GM18517 (cell line): ENCODE measurements around the gene POLR3E.
"Not testable (repeated sequence)": the region's sequence is repeated elsewhere in the genome, so short reads cannot be mapped to it uniquely, and the experiment has no call there.

Experiments
- ATAC-seq: cut with Tn5 transposase; IDR thresholded peaks from one replicate; pipeline ENCODE4 v1.9.1; 2021; ENCODE audit warnings: mild to moderate bottlenecking, moderate library complexity; ENCODE audit not compliant: unreplicated experiment

POLR3E gene

GRCh38 chr16:22328081-22328725 is 31.0 kb downstream of the POLR3E start:
- ATAC-seq, result no peak

DNA sequence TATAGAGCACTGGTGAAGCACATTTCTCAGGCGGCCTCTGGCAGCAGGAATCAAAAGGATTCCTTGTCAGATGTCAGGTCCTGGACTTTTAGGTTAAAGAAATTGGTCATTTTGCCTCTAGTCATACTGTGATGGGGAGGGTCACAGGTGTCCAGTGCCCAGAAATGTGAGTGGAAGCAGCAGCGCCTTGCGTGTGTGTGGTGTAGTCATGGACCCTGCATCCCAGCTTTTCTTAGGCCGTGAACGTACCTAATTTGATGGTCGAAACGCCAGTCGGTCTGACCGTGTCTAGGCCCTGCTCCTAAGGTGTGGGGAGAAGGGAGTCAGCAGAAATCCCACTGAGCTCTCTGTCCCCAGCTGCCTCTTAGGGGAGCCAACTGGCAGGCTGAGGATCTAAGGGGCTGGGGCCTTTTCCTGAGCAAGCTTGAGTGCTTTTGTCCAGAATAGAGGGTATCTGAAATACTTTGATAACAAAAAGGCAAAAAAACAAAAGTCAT is 32.0 kb downstream of the POLR3E start:
- ATAC-seq, result no peak

GRCh38 chr16:22330326-22330725 is 33.1 kb downstream of the POLR3E start:
- ATAC-seq, result no peak

DNA sequence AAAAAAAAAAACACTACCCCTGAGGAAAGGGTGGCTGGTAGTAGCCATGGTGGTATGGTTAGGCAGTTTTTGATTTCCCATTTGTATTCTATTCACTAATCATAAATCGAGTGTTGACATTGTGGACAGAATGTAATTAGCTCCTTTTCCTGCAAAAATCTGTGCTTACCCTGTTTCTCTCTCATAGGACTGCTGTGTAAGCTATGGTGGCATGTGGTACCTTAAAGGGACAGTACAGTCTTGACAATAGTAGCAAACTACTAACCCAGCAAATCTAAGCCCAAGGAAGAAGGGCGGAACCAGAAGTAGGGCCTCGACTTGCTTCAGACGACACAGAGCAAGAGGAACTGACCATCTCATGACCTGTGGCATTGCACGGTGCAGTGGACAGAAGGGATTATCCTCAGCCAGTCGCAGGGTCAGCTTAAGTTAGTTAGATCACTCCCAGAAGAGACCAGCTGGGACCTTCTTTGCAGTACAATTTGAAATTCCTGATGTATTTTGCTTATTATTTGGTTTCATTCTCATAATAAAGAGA is 36.3 kb downstream of the POLR3E start:
- ATAC-seq, result no peak

GRCh38 chr16:22335668-22336246 is 38.5 kb downstream of the POLR3E start:
- no peak for ATAC-seq

DNA sequence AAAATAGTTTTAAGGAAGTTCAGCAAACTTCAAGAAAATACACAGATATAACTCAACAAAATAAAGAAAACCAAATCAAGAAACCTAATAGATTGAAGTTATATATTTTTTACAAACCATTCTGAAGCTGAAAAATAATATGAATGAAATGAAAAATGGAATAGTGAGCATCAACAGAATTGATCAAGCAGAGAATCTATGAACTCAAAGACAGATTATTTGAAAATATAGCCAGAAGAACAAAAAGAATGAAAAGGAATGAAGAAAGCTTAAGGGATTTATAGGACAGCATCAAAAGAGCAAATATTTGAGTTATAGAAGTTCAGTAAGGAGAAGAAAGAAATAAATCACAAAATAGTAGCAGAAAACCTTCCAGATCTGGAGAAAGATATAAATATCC is 39.4 kb downstream of the POLR3E start:
- no peak for ATAC-seq

GRCh38 chr16:22337045-22337444 is 39.8 kb downstream of the POLR3E start:
- ATAC-seq, result no peak

DNA sequence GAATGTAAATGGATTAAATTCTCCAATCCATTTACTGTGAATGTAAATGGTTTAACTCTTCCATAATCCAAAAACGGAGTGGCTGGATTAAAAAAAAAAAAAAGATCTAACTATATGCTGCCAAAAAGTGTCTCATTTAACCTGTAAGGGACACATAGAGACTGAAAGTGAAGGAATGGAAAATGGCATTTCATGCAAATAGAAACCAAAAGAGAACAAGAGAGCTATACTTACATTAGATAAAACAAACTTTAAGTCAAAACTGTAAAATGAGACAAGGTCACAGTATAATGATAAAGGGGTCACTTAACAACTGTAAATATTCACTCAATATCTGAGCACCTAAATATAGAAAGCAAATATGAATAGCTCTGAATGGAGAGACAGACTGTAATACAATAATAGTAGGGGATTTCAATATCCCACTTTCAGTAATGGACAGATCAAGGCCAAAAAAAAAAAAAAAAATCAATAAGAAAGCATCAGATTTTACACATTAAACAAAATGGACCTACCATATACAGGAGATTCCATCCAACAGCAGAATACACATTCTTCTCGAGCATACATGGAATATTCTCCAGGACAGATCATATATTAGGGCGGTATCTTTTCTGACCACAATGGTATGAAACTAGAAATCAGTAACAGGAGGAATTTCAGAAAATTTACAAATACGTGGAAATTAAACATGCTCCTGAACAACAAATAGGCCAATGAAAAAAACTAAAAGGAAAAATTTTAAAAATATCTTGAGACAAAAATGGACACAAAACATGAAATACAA is 40.8 kb downstream of the POLR3E start:
- ATAC-seq, result no peak

DNA sequence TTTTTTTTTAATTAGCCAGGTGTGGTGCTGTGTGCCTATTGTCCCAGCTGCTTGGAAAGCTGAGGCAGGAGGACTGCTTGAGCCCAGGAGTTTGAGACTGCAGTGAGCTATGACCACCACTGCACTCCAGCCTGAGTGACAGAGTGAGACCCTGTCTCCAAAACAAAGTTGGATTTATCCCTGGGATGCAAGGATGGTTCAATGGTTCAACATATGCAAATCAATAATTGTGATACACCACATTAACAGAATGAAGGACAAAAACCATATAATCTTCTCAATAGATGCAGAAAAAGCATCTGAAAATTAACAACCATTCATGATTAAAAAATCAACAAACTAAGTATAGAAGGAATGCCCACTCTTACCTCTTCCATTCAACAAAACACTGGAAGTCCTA is 43.7 kb downstream of the POLR3E start:
- ATAC-seq, result no peak

DNA sequence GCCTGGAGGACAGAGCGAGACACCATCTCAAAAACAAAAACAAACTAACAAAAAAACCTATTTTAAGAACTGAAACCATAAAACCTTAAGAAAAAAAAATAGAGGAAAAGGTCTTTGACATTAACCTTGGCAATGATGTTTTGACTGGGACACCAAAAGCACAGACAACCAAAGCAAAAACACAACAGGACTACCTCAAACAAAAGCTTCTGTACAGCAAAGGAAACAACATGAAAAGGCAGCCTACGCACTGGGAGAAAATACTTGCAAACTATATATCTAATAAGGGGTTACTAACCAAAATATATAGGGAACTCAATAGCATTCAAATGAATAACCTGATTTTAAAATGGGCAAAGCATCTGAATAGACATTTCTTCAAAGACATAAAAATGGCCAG is 44.9 kb downstream of the POLR3E start:
- no peak for ATAC-seq

DNA sequence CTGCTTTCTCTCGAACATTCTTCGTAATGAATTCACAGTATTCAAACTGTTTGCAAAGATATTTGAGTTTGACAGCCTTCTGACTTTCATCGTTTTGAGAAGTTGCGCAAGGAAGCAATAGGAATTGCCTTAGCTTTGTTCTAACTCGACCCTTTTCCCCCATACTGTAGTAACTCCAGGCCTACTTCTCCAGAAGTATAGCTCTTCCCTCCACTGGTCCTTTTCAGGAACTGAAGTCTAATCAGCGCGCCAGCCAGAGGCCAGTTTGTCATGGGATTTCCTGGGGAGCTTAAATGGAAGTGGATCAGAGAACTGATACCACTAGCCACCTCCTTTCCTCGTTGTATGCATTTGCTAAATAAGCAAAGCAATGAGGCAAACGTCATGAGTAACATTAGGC is 49.3 kb downstream of the POLR3E start:
- ATAC-seq, result no peak

DNA sequence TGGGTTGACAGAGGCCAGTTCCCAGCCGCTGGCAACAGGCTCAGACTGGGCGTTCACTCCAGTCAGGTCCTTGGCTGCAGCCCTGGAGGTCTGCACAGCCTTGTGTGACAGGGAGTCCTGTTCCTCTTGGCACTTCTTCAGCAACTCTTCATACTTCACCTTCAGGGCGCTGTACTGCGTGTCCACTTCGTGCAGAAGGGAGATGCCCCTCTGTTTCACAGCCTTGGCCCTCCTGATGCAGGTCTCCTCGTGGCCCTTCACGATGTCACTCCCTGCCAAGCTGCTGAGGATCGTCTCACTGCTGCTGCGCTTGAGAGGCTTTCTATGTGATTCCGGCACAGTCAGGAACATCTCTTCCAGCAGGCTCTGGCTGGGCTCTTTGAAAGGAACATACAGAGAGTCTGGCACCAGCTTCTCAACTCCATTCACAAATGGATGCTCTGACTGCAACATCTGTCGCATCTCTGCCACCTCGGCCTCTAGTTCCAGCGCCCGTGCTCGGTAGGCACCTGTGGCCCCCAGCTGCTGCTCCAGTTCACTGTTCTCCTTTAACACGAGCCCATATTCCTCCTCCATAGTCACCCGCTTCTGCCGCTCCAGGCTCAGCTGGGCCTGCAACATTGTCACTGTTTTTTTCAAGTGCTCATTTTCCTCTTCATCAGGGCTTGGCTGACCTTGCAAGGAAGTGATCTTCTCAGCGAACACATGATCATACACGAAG is 50.1 kb downstream of the POLR3E start:
- no peak for ATAC-seq

- no peak for ATAC-seq
Observed at GRCh38 chr16:22348291-22348690, 51.1 kb downstream of the POLR3E start.

GRCh38 chr16:22351017-22351416 is 53.8 kb downstream of the POLR3E start:
- not testable (repeated sequence) for ATAC-seq

DNA sequence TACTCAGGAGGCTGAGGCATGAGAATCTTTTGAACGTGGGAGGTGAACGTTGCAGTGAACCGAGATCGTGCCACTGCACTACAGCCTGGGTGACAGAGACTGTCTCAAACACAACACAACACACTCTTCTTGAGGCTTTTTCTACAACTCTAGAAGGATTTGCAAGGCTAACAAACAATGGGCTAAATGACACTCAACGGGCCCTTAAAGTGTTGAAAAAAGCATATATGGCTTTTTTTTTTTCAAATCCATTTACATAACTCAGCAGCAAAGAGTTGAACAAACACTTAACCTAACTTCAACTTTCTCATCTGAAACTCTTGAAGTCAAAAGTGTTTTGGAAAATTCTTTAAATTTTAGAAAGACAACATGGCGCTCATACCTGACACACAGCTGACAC is 54.9 kb downstream of the POLR3E start:
- ATAC-seq, result no peak

DNA sequence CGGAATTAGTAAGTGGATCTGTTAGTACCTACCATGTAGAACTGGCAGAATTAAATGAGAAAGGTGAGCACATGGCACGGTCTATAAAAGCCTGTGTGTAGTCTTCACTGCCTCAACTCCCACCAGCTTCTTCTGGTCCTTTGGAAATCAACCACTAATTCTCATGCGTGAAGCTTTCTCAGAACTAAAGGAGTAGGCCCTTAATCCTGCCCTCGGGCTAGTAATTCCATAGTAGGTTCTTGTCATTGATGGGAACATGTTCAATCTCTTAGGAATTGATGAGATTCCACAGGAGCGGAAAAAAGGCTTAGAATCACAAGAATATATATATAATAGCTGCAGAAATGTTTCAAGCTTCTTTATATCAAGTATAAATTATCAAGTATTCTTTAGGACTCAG is 55.5 kb downstream of the POLR3E start:
- ATAC-seq, result no peak

GRCh38 chr16:22353191-22353919 is 56.1 kb downstream of the POLR3E start:
- ATAC-seq, result no peak

GRCh38 chr16:22353933-22354541 is 56.8 kb downstream of the POLR3E start:
- no peak for ATAC-seq

DNA sequence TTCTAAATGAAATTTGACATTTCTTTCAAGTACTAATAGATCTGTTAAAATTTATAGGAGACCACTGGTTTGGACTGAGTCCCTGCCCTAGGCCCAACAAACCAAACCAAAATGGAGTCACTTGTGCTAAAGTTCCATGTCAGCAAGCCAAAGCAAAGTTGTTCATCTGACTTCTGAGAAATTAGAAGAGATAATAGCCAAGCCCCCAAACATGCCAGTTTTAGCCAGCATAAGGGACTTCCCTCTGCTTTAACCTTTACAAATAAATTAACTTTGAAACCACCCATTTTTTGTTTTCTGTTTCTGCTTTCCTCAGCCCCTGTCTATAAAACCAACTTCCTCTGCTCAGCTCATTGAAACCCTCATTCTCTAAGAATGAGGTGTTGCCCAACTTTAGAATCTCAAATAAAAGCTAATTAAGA is 58.3 kb downstream of the POLR3E start:
- ATAC-seq, result no peak
